Measurements from ENCODE around the gene HAPSTR1.
"Not testable (repeated sequence)": the region's sequence is repeated elsewhere in the genome, so short reads cannot be mapped to it uniquely, and the experiment has no call there.

HAPSTR1 gene

DNA sequence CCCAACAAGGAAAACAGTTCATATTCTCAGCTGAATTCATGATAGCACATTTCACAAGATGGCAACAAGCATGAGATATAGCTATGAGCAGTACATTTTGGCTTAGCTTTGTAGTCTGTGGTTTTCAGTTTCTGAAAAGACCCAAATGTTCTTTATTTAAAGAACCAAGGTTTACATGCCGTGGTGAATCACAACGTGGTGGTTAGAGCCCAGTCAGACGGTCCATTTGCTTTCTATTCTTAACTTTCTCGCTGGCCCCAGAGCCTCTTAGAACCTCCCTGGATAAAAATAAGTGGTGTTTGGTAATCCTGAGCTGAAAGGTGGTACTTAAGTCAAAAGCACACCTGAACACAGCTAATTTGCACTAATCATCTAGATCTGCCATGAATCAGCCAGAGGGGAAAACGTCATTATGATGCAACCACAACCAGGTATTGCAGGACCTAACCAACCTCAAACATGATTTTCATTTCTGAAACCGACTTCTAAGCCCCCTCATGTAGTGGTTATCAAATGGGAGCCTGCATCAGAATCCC is 18.6 kb upstream of the HAPSTR1 start:
- no peak for DNase-seq

DNA sequence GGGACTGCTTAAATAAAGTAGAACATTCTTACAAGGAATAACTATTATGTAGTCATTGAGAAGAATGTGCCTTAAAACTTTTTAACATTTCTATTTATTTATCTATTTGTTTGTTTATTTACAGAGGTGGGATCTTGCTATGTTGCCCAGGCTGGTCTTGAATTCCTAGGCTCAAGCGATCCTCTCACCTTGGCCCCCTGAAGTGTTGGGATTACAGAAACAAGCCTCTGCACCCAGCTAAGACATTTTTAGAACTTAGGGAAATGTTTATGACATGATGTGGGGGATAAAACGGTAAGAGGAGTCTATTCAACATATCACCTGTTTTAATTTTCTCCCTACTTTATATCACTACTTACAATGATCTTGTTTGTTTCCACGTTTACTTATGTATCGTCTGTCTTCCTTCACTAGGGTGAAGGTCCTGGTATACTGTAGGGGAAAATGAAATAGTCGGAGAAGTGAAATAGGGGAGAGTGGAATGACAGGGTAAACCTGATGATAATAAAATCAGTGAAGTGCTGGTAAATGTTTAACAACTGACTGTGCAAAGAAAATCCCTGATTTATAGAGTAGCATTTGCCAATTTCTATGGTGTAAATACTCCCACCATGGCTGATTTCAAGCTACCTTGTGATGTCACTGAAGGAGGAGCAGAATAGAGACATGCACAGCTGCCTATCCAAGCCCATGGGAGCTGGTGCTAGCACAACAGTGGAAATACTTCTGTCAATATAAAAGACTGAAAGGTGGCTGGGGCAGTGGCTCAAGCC is 16.0 kb upstream of the HAPSTR1 start:
- DNase-seq = no peak

DNA sequence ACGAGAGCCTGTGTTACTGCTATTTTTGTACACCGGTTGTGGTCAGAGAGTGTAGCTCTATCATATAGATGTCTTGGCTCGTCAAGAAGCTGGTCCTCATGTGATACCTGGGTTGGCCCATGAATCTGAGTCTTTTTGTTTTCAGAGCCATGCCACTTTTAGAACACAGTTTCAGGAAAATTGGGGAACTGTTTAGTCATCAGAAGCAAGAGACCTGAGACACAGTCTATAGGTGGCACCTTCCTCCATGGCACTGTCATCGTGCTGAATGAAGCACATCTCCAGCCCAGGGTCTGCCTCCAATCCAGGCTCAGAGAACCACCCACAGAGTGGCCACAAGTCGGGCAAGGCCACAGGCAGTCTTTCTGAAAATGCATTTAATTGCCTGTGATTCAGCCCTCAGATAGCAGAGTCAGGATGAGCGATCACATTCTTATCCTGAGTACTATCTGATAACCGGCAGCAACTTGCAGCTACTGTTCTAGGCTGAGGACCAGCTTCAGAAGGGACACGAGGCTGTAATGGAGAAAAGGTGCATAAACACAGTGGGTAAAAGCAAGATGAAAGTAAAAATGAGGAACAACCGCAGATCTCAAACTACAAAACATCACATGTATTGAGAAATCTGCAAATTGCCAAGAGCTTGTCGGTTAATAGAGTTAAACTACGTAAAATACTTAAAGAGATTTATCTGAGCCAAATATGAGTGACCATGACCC is 14.2 kb upstream of the HAPSTR1 start:
- DNase-seq = no peak

DNA sequence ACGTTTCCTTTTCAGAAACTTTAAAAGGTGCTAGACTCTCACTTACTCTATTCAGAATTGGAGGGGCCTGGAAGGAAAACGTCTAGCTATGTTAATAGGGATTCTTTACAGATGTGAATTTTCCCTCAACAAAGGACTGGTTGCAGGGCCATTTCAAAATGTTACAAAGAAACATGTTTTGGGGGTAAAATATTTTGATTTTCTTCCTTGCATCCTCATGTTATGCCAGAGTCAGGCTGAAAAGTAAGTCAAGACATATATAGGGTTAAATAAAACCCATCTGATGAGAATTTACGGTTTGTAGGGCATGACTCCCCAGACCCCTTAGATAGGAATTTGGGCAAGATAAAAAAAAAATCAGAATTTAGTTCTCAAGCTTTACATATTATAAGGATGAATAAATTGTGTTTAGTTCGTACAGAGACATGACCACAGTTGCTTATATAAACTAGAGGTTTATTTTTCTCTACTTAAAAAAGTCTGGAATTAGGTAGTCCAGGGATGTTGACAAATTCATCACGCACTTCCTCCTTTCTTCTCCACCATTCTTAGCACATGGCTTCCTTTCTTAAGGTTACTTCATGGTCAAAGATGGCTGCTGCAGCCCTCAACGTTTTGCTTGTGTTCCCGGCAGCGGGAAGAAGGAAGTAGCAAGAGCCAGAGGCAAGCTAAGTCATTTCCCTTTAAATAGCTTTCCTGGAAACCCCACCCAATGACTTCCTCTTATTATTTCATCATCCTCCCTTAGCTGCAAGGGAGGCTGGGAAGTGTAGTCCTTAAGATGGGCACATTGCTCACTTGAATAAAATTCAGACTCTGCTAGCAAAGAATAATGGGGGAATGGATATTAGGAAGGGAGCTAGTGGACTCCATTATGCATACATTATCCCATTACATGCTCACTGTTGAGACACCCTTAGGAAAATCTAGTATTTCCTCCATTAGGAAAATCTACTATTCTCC is 12.7 kb upstream of the HAPSTR1 start:
- not testable (repeated sequence) for DNase-seq

DNA sequence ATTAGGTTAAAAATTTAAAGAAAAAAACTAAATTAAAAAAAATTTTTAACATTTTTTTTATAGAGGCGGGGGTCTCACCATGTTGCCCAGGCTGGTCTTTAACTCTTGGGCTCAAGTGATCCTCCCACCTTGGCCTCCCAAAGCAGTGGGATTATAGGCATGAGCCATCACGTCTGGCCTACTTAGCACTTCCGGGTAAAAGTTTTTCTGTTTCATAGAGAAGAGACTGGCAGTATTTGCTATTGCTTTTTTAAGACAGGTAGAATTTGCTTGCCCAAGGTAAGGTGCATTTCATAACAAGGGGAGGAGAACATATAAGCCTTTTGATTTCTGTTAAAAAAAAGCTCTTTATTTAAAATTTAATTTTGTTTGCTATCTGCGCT is 12.0 kb upstream of the HAPSTR1 start:
- DNase-seq = no peak

DNA sequence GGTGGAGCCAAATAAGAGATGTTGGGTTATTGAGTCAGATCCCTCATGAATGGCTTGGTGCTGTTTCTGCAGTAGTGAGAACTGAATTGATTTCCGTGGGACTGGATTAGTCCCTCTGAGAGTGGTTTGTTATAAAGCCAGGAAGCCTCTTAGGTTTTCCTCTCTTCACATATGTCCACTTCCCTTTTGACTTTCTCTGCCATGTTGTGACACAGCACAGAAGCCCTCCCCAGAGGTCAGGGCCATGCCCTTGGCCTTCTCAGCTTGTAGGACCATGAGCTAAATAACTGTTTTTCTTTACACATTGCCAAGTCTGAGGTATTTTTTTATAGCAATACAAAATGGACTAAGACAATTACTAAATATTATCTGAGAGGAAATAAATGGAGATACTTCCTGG is 10.3 kb upstream of the HAPSTR1 start:
- no peak for DNase-seq

DNA sequence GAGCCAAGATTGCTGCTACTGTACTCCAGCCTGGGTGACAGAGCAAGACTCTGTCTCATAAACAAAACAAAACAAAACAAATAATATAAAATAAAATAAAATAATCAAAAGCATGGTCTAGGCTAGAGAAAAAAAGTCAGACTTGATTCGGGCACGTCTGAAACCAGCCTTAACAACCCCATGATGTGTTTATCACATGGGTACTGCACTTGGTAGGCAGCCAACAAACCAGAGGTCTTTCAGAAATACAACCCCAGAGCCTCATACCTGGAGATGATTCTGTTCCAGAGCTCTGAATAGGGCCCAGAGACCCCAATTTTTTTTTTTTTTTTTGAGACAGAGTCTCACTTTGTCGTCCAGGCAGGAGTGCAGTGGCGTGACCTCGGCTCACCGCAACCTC is 9.6 kb upstream of the HAPSTR1 start:
- no peak for DNase-seq

DNA sequence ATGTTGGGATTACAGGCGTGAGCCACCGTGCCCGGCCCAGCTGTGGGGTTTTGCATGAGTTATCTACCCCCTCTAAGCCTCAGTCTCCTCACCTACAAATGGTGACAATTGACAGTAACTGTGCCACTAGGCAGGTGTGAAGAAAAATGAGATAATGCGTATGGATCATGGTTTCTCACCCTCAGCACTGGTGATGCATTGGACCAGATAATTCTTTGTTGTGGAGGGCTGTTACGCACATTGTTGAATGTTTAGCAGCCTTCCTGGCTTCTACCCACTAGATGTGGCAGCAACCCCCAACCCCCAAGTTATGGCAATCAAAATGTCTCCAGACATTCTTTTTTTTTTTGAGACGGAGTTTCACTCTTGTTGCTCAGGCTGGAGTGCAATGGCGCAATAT is 9.0 kb upstream of the HAPSTR1 start:
- DNase-seq = no peak

DNA sequence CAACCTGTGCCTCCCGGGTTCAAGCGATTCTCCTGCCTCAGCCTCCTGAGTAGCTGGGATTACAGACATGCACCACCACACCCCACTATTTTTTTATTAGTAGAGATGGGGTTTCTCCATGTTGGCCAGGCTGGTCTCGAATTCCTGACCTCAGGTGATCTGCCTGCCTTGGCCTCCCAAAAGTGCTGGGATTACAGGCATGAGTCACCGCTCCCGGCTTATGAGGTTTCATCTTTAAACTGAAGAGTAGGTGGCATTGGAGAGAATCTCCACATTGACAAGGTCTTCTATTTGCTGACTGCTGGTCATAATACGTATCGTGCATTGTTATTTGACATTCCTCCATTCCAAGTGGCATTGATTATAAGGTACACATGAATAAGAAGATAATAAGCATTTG is 3.7 kb upstream of the HAPSTR1 start:
- DNase-seq = not testable (repeated sequence)

DNA sequence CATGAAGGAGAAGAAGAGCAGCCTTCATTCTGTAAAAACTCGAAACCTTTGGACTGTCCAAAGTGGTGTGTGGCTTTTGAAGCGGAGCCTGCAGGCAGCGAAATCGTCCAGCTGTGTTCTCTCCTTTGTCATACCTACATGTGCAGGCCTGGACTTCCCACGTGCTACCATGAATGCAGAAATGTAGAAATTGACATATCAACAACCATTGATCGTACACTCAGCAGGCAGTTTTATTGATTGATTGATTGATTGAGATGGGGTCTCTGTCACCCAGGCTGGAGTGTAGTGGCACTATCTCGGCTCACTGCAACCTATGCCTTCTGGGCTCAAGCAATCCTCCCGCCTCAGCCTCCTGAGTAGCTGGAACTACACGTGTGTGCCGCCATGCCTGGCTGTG is 2.6 kb upstream of the HAPSTR1 start:
- no peak for DNase-seq

DNA sequence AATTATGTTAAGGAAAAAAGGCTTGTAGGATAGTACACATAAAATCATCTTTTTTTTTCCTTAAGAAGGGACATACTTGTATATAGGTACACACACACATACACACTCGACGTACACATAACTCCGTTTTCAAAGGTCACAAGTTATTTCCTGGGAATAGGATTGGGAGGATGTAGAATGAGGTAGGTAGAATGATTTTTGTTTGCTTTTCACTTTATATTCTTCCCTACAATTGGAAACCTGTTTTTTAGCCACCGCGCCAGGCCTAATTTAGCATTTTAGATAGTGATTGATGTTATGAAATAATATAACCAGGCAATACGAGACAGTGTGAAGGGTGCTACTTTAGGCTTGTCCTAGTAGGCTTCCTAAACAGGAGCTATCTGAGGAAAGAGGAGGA is 1.8 kb upstream of the HAPSTR1 start:
- DNase-seq = no peak

DNA sequence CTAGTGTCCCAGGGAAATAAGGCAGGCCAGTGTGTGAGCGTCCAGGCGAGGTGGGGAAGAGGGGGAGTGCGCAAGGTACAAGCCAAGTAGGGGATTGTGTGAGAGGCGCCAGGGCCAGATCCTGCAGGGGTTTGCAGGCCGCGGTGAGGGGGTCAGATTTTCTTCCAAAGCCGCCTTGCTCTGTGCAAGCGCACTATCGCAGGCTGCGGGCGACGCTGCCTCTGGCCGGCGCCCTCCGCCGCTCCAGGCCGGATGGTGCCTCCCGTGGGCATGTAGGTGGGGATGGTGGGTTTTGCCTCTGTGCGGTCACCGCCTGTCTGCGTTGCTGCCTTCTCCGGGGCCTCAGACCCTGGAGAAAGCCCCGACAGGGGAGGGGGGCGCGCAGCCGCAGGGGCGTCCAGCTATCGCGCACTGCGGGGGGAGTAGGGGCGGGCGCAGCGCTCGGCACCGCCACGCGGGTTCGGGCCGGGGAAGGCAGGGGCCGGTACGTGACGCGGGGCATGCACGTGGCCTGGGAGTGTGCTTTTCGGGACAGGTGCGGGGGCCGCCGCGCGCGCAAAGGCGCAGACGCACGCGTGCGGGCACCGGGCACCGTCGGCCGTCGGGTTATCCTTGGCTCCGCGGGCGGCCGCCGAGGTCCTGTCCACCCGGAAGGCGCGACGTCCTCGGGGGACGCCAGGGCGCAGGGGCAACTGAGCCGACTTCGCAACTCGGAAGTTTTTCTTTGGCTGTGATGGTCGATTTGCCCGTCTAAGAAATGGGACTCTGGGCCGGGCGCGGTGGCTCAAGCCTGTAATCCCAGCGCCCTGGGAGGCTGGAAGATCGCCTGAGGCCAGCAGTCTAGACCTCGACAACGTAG is 1.1 kb upstream of the HAPSTR1 start:
- DNase-seq = peak; percentile 3

DNA sequence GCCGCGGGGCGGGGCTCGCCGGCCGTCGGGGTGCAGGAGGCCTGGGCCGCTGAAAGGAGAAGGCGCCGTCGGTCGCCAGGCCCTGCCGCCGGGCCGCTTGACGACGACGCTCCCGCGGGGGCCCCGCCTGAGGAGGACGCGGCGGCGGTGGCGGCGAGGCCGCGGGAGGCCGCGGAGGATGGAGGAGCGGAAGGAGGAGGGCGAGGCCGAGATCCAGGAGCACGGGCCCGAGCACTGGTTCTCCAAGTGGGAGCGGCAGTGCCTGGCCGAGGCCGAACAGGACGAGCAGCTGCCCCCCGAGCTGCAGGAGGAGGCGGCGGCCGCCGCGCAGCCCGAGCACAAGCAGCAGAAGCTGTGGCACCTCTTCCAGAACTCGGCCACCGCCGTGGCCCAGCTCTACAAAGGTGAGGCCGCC is 430 bp downstream of the HAPSTR1 start:
- no peak for DNase-seq

DNA sequence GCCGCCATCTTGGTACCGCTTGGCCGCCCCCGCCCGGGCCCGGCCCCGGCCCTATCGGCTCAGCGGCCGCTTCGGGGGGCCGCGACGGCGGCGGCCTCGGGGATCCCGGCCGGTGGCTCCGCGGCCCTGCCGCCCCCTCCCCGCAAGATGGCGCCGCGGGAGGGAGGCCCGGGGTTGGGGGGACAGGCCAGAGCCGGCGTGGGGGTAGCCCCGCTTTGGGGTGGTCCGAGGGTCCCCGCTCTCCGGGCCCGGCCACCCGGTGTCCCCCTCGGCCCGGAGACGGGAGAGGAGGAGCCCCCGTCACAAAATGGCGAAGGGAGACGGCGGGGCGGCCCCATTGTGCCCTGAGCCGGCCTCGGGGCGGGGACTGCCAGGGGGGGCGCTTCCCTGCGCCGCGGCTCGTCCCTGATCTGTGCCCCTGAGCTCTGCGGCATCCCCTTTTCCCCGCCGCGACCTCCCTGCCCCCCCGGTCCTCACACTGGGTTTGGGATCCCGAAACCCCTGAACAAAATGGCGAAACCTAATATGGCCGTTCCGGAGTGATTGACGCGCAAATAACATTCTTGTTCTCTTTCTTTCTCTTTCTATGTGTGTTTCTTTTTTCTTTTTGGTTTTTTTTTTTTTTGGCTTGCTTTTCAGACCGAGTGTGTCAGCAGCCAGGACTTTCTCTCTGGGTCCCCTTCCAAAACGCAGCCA is 986 bp downstream of the HAPSTR1 start:
- DNase-seq = no peak

DNA sequence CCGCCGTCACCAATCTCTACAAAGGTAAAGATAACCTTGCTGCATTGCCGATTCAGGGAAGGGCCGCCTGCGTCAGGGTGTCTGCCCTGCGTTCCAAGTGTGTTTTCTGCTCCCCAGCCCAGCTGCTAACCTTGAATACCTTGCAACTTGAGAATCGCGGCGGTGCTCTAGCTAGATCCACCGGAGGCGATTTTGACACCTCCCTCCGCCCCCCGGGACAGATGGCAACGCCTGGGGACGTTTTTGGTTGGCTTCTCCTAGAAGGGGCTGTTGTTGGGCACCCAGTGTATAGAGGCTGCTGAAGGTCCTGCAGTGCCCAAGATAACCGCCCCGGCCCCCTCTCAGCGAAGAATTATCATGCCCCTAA is 1.5 kb downstream of the HAPSTR1 start:
- DNase-seq = no peak

DNA sequence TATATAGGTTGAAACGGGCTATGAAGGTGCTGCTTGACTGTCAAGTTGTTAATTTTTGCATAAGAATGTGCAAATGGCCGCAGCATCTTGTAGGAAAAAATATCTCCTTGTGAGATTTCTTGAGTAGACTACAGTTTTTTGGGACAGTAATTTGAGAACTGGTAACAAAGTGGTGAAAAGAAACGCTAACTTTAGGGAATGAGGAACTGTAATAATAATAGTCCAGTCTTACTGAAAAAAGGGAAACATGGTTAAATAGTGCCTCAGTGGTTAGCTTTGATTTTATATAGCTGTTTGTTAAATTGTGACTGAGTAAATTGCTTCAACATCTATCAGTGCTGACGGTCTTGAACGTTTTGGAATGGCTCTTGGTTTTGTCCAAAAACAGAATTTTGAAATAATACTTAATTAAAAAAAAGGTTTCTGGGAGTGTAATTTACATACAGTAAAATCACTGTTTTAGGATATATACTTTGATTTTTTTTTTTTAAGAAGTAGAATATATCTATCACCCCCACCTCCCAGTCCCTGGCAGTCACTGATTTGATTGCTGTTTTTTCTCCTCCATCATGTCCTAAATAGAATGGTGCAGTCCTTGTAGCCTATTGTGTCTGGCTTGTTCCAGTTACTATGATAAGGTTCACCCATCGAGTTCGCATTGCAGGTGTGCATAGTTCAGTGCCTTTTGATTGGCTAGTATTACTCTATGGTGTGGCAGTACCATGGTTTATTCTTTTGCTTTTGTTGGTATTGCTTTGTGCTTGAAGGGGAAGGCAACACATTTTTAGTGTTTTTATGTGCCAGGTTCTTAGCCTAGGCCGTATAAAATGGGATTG is 2.8 kb downstream of the HAPSTR1 start:
- DNase-seq = no peak

DNA sequence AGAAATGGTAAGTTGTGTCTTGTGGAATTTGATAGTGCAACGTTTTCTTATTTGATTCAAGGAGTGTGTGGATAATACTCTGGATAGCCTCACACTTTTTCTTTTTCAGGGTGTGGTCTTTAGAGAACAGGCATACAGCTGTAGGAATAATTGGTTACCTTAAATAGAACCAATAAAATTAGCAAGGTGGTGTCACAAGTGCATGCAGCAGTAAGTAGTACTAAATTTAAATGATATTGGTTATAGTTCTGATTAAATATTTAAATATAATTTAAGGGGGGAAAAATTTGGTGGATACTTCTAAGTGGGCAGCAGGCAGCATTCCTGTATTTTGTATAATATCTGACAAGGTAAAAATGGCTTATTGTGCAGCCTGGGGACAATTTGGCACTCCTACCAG is 3.7 kb downstream of the HAPSTR1 start:
- no peak for DNase-seq

DNA sequence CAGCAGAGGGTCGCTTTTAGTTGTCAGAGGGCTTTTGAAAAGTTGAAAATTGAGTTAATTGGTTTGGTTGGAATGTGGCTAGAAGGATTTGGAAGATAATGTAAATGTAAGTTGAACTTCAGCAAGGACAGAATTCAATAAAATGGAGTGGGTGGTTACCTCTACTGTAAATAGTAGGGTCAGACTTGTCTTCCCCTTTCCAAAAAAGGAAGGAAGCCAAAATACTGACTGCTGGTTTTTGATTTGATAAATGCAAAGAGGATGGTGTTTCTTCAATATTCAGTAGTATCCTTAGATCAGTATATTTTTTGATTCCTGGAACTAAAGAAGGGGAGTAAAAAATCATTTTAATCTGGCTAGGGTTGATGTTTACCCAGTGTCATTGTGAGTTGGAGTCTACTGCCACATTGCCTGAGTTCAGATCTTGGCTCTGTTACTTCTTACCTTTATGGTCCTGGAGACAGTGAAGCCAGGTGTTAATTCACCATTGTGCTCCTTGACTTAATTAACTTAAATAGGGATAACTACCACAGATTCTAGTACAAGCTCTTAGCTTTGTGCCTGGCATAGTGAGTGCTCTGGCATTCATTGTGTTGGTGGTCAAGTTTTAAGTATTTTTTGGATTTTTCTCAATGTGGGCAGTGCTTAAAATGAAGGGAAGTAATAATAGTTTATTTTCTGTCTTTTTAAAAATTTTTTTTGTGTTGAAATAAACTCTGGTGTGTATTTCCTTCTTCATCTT is 4.4 kb downstream of the HAPSTR1 start:
- no peak for DNase-seq

DNA sequence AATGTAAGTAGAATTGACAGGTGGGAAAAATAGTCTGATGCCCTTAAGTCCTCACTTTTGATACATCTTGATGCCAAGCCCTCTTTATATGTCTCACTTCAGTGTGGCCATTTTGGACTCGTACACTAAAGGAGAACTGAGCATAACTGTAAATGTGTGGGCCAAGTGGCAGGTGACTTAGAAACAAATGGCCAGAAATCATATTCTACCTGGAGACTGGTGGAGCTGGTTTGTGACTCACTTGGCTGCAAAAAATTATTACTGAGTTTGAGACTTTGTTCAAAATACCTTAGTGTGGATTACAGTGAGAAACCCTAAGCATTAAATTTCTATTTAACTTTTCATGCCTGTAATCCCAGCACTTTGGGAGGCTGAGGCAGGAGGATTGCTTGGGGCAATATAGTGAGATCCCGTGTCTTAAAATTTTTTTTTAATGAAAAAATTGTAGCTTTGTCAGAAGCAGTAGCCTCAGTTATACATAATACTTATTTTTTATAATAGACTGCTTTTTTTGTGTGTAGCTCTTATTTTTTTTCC is 5.0 kb downstream of the HAPSTR1 start:
- DNase-seq = no peak

Data from NCI-H1417 treated with DMSO at 0.1 percent for 48 hours (cell line).